Retinal pigment epithelial cell (primary cell): ENCODE results near the gene FGD6.

Experiments
- DNase-seq: peaks from one replicate; pipeline ENCODE4 v3.0.0-alpha.2; 2010; ENCODE audit warnings: low read depth
- H3K4me3 ChIP-seq: 2 replicates; pipeline ENCODE4 v1.5.1; 2011; ENCODE audit warnings: mild to moderate bottlenecking, low read length, control low read depth, moderate library complexity
- CTCF ChIP-seq: conservative IDR thresholded peaks from 2 replicates; pipeline ENCODE4 v1.5.1; 2011; ENCODE audit warnings: low read depth, low read length, control low read depth, inconsistent platforms

FGD6 gene

GRCh38 chr12:95231190-95231589 lies 13.9 kb upstream of the FGD6 start:
- no peak for TF ChIP-seq CTCF

GRCh38 chr12:95230313-95230712 lies 13.0 kb upstream of the FGD6 start:
- no peak for TF ChIP-seq CTCF
- H3K4me3 ChIP-seq, result no peak overlapping the region
- DNase-seq, result no peak

More at GRCh38 chr12:95231190-95231589, 13.9 kb upstream of the FGD6 start:
- H3K4me3 ChIP-seq, result no peak overlapping the region
- no peak for DNase-seq

- no peak for DNase-seq
- H3K4me3 ChIP-seq, result no peak overlapping the region
- TF ChIP-seq CTCF, result no peak
Observed at GRCh38 chr12:95229636-95230035, 12.4 kb upstream of the FGD6 start.

- no peak for DNase-seq
- no peak for TF ChIP-seq CTCF
- no peak overlapping the region for H3K4me3 ChIP-seq
Observed at GRCh38 chr12:95228617-95229016, 11.3 kb upstream of the FGD6 start.

- TF ChIP-seq CTCF, result no peak
- no peak for DNase-seq
- H3K4me3 ChIP-seq, result no peak overlapping the region
Observed at GRCh38 chr12:95227818-95228356, 10.6 kb upstream of the FGD6 start.

GRCh38 chr12:95225645-95226212 lies 8.5 kb upstream of the FGD6 start:
- no peak for TF ChIP-seq CTCF
- no peak overlapping the region for H3K4me3 ChIP-seq
- no peak for DNase-seq

GRCh38 chr12:95224202-95225170 lies 7.2 kb upstream of the FGD6 start:
- no peak for DNase-seq
- TF ChIP-seq CTCF, result no peak

More at GRCh38 chr12:95224202-95225170, 7.2 kb upstream of the FGD6 start:
- no peak overlapping the region for H3K4me3 ChIP-seq
